WTC11 (cell line): ENCODE results near the gene OR2AG2.

Experiments
- IRF2 ChIP-seq: sonication (generic); formaldehyde crosslinking; IDR thresholded peaks from 2 replicates; pipeline ENCODE4 v1.8.0; 2022; ENCODE audit warnings: low read depth, missing genetic modification reagents, borderline replicate concordance
- NR2C2 ChIP-seq: sonication (generic); formaldehyde crosslinking; IDR thresholded peaks from 2 replicates; pipeline ENCODE4 v1.8.0; 2022; ENCODE audit warnings: mild to moderate bottlenecking, missing genetic modification reagents
- TCF7 ChIP-seq: sonication (generic); formaldehyde crosslinking; IDR thresholded peaks from 2 replicates; pipeline ENCODE4 v1.8.0; 2022; ENCODE audit warnings: mild to moderate bottlenecking, low read depth, missing genetic modification reagents, moderate library complexity
- TF ChIP-seq, protein P1 (sequence below): fragments of 200-600 bp; IDR thresholded peaks from 2 replicates; pipeline ENCODE4 v1.8.0; 2022; ENCODE audit warnings: antibody characterized with exemption

- TF ChIP-seq TCF7 (CRISPR knock-in tag) (no peak), NR2C2 (CRISPR knock-in tag) (no peak), IRF2 (CRISPR knock-in tag) (no peak)
- TF ChIP-seq, protein P1, sequence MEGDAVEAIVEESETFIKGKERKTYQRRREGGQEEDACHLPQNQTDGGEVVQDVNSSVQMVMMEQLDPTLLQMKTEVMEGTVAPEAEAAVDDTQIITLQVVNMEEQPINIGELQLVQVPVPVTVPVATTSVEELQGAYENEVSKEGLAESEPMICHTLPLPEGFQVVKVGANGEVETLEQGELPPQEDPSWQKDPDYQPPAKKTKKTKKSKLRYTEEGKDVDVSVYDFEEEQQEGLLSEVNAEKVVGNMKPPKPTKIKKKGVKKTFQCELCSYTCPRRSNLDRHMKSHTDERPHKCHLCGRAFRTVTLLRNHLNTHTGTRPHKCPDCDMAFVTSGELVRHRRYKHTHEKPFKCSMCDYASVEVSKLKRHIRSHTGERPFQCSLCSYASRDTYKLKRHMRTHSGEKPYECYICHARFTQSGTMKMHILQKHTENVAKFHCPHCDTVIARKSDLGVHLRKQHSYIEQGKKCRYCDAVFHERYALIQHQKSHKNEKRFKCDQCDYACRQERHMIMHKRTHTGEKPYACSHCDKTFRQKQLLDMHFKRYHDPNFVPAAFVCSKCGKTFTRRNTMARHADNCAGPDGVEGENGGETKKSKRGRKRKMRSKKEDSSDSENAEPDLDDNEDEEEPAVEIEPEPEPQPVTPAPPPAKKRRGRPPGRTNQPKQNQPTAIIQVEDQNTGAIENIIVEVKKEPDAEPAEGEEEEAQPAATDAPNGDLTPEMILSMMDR: no peak
Measured at GRCh38 chr11:6742260-6742659, 29.5 kb downstream of the OR2AG2 start.
